Stimulated activated naive CD8-positive, alpha-beta T cell treated with anti-CD3 and anti-CD28 coated beads, Interleukin-15, Interleukin-2, amounts not matched to agents 100 U/mL and 50 U/mL, for 24 hours (primary cell): ENCODE results near the gene BMPR1A.
A peak's percentile ranks its signal among the peaks of the same experiment; 100 is the strongest.
"Not testable (repeated sequence)": the region's sequence is repeated elsewhere in the genome, so short reads cannot be mapped to it uniquely, and the experiment has no call there.

Source experiments
- ATAC-seq: fragments of 150-1000 bp; cut with Tn5 transposase; one replicate; pipeline ENCODE4 v1.10.0; 2021
- DNase-seq: peaks from one replicate; pipeline ENCODE4 v3.0.0; 2021

The BMPR1A gene

DNA sequence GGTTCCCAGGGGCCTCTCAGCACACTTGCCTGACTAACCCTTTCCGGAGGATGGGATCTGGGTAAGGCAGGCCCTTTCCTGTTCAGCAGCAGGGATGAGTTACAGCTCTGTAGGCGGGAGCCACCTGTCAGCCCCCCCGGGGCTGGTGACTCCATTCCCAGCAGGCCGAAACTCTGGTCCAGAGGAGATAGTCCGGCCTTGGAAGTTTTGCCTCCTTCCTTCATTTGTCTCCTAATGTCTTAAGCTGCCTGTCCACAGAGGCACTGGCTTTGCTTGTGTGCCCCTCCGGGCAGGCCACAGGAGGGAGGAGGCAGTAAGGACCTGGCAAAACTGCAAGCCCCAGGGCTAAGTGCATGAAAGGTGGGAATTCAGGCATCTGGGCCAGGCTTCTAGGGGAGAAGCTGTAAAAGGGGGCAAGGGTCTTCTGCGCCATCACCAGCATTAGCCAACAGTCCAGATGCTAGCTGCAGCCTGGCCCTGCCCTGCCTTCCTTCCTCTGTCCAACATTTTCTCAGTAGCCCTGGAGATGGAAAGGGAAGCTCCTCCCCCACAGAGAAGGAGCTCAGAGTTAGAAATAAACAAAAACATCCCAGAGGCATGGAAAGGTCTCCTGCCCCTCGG, 213.1 kb downstream of the BMPR1A start:
- no peak for DNase-seq
- no peak for ATAC-seq

GRCh38 chr10:86970162-86970981, 214.0 kb downstream of the BMPR1A start:
- ATAC-seq (no peak), DNase-seq (no peak)

DNA sequence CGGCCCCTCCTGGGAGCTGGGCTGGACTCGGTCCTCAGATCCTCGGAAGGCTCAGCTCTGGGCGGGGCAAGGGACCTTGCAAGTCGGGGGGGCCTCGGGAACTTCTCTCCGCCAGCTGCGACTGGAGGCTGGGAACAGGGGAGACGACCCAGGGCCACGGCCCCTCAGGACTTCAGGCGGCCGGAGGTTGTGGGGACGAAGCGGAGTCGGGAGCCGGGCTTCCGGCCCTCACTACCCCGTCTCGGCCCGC, 214.5 kb downstream of the BMPR1A start:
- DNase-seq (no peak), ATAC-seq (no peak)

DNA sequence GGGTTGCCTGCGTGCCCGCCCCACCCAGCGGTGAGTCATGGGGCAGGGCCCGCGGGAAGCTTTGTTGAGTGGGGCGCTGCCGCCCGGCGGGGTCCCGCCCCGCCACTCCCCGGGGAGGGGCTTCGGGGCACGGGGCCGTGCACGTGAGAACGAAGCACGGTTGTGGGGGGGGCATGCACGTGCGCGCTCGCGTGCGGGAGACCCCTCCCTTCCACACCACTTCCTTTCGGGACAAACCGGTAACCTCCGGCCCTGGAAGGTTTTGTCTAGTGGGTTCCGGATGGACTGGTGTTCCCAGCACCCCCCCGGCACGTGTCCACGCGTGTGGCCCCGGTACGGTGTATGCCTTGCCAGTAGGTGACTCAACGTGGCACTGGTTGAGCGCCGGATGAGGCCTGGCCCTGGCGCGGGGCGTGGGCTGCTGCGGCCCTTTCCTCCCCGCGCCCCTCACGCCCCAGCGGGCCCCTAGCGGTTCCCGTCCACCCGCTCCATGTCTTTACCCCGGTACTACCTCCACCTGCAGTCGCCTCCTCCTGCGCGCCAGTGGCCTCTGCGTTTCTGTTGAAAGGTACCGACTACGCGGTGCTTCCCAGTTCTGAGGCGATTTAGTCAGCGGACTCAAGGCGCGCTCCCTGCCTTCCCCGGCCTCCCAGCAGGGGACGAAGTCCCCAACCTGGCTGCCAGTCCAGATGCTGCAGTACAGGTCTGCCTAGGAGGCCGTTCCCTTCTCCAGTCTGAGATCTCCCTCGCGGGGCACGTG, 215.0 kb downstream of the BMPR1A start:
- ATAC-seq (peak; percentile 80), DNase-seq (peak; percentile 83)

GRCh38 chr10:86972613-86973380, 216.4 kb downstream of the BMPR1A start:
- no peak for DNase-seq
- no peak for ATAC-seq

DNA sequence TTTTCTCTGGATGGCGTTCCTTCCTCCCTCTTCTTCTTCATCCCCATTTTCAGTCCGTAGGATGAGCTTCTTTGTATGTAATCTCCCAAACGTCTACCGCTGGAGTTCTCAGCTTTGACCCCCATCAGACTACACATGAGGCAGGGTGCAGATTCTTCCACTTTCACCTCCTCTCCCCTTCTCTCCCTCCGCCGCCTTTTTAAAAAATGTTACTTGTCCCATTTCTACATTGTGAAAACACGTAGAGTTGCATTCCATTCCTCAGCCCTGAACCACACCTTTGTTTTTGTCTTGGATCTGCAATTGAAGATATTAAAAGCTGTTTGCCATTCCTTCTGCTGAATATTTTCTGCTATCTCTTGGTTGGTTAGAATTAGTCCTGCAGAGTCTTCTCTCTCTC, 218.1 kb downstream of the BMPR1A start:
- DNase-seq: no peak
- no peak for ATAC-seq

- ATAC-seq (no peak), DNase-seq (no peak)
Observed at GRCh38 chr10:86976362-86977056, 220.1 kb downstream of the BMPR1A start.

DNA sequence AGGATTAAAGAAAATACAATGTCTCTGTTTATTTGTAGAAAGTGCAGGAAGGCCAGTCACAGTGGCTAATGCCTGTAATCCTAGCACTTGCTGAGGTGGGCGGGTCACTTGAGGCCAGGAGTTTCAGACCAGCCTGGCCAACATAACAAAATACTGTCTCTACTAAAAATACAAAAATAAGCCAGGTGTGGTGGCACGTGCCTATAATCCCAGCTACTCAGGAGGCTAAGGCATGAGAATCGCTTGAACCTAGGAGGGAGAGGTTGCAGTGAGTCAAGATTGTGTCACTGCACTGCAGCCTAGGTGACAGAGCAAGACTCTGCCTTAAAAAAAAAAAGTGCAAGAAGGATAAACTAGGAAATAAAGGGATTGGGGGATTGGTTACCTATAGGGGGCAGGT, 222.0 kb downstream of the BMPR1A start:
- not testable (repeated sequence) for DNase-seq, ATAC-seq

GRCh38 chr10:86979296-86979818, 222.9 kb downstream of the BMPR1A start:
- ATAC-seq (no peak), DNase-seq (no peak)

GRCh38 chr10:86979977-86980448, 223.6 kb downstream of the BMPR1A start:
- ATAC-seq: no peak
- DNase-seq: no peak

- not testable (repeated sequence) for ATAC-seq, DNase-seq
Observed at GRCh38 chr10:86981020-86981419, 224.6 kb downstream of the BMPR1A start.

DNA sequence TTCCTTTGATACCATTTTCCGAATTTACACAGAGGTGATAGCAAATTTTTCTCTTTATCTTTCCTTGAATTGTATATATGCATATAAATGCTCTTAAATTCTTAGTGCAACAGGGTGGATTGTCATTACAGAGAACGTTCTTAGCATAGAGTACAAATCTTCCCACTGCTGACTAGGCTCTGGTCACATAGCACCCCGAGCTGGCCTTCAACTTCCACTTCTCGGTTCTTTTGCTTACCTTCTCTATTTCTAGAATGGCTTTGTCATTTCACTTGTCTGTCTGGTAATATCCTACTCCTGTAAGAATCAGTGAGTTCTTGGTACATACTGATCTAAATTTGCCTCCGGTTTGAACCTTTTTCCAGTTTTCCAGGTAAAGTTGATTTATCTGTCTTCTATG, 225.3 kb downstream of the BMPR1A start:
- ATAC-seq: no peak

More for the DNA sequence above, 225.3 kb downstream of the BMPR1A start:
- DNase-seq: no peak
